ENCODE measurements around the gene EML6. TPM values are rescaled to one million over a fixed set of nuclear protein-coding genes. Genes with fewer than 3 reads are reported as not detected.

The EML6 gene
- total and polyA plus RNA-seq, 10 of the 15 experiments (the other 5 are each of a cell fraction or from before 2014, with no cell fraction given): 0.09 to 0.67 (median 0.21) TPM

- ChIA-PET RAD21 (ENCODE audit: unreplicated experiment) (no interaction called here), POLR2A (no interaction called here), CTCF (interaction anchor here (0.7 kb wide), 1 partner anchor 13 kb away, joined by 4 read pairs; no protein-coding TSS in a partner anchor), SMC1A (ENCODE audit: uncharacterized antibody, unreplicated experiment) (no interaction called here)
- intact Hi-C loops (cut with micrococcal nuclease; ENCODE audit: unreplicated experiment): no loop called here
- TF ChIP-seq E2F4 (IDR thresholded peaks at IDR 0.05; ENCODE audit: low read depth, low read length) (no peak), ZBED1 (IDR thresholded peaks at IDR 0.05; ENCODE audit: borderline replicate concordance) (no peak), RUNX3 (IDR thresholded peaks at IDR 0.05; ENCODE audit: low read length) (no peak), BRCA1 (IDR thresholded peaks at IDR 0.05; ENCODE audit: low read depth, low read length) (no peak), YBX1 (IDR thresholded peaks at IDR 0.05) (no peak), POLR2AphosphoS5 (IDR thresholded peaks at IDR 0.05; ENCODE audit: low read length) (no peak), WRNIP1 (IDR thresholded peaks at IDR 0.05; ENCODE audit: borderline replicate concordance, low read depth, low read length) (no peak), NR2C1 (IDR thresholded peaks at IDR 0.05) (no peak)
- Histone ChIP-seq H3K4me3 (no peak overlapping the region), H3K9ac (ENCODE audit: control insufficient read depth, insufficient read depth, low read length) (no peak overlapping the region), H3K27me3 (replicated peaks in 1 of 2; ENCODE audit: control insufficient read depth in 2 of 2, insufficient read depth in 2 of 2, low read length in 1 of 2) (no peaks in the 10 kb centered on the region), H3K27ac (ENCODE audit: control insufficient read depth, insufficient read depth) (no peak overlapping the region), H3K9me3 (replicated peaks; ENCODE audit: control insufficient read depth, insufficient read depth, low read length) (no peaks in the 10 kb centered on the region; the same call in 2 of the 3 replicates), H3K79me2 (ENCODE audit: control insufficient read depth, insufficient read depth, low read length) (no peaks in the 10 kb centered on the region), H4K20me1 (ENCODE audit: control insufficient read depth, insufficient read depth) (no peaks in the 10 kb centered on the region), H3K4me1 (ENCODE audit: control insufficient read depth, insufficient read depth, low read length) (peaks cover 3% of the 10 kb centered on the region; the same call in 1 of the 2 replicates), H2AFZ (ENCODE audit: control insufficient read depth, low read depth, low read length) (no peak overlapping the region), H3K36me3 (ENCODE audit: control insufficient read depth in 2 of 2, insufficient read depth in 2 of 2, low read length in 1 of 2) (no peaks in the 10 kb centered on the region), H3K4me2 (ENCODE audit: control insufficient read depth, insufficient read depth) (no peak overlapping the region)
- BruUV-seq (replicated peaks): no TSS peak
- ATAC-seq: no peak
- FAIRE-seq: no peak
- no peak for DNase-seq (ENCODE audit: low read depth, low spot score)
- 44% methylated on average over 8 of the region's 8 CpGs for WGBS (ENCODE audit: insufficient coverage, insufficient replicate concordance, low lambda C conversion rate, missing lambda C conversion rate)
- in situ Hi-C loops (cut with MboI): no loop called here
Observed at GRCh38 chr2:54927085-54927750, 203.8 kb downstream of the EML6 start.

Measured in GM12878 (cell line).